K562 (cell line): Measurements from ENCODE around the gene SIGLEC9. TPM values are rescaled to one million over a fixed set of nuclear protein-coding genes. Genes with fewer than 3 reads are reported as not detected.

Source experiments
- ATAC-seq: fragments of 200-7000 bp; cut with Tn5 transposase; 3 replicates; pipeline ENCODE4 v1.9.1; 2020; ENCODE audit warnings: moderate library complexity
- BruUV-seq: library from RNA; stranded (reverse); fragments of 400-500 nt; replicated peaks from 2 replicates; lab custom pipeline; 2021; lab: Mats Ljungman, UMichigan
- CTCF ChIA-PET: fragments of 300-600 bp; formaldehyde crosslinking; extraction: SDS; loops from one replicate; lab custom pipeline; 2021; ENCODE audit warnings: low intra/inter-chr PET ratio; lab: Yijun Ruan, JAX
- POLR2A ChIA-PET: fragments of 300-600, 350-650 bp; sonication (Branson Sonifier 250); formaldehyde crosslinking; extraction: SDS; loops from one replicate; lab custom pipeline; 2021; ENCODE audit warnings: antibody characterized with exemption, inconsistent platforms; lab: Yijun Ruan, JAX
- DNase-seq, 4 experiments: peaks; one replicate each; pipeline versions ENCODE4 v3.0.0 to v3.0.0-alpha.2; 2011 to 2018; ENCODE audit warnings: low spot score in 3 of 4, mixed read lengths in 3 of 4; ENCODE audit errors: extremely low read depth in 1 of 4
- FAIRE-seq: peaks from 2 replicates; lab custom pipeline; 2011; peaks lifted over from hg19 to GRCh38; lab: Jason Lieb, UNC
- H2AFZ ChIP-seq: 2 replicates; pipeline ENCODE4 v1.6.0; 2011; ENCODE audit warnings: low read depth, low read length, control low read depth, inconsistent platforms
- H3K27ac ChIP-seq: fragments of 200-600 bp; 3 replicates; pipeline ENCODE4 v1.8.0; 2011; ENCODE audit warnings: low read depth, mild to moderate bottlenecking, control low read depth, inconsistent platforms, low read length, moderate library complexity, mixed read lengths; ENCODE audit errors: extremely low read depth
- H3K27me3 ChIP-seq, 2 experiments: fragments of 300-600 bp in 1 of 2; 2 replicates in 1 of 2; 3 replicates in 1 of 2; pipeline versions ENCODE4 v1.6.0 to v1.8.0; 2011; ENCODE audit warnings: inconsistent platforms in 2 of 2, low read length in 2 of 2, mild to moderate bottlenecking in 1 of 2, mixed read lengths in 1 of 2, moderate library complexity in 1 of 2; ENCODE audit not compliant: control insufficient read depth in 2 of 2, insufficient read depth in 2 of 2
- H3K36me3 ChIP-seq: fragments of 300-600 bp; 3 replicates; pipeline ENCODE4 v1.8.0; 2011; ENCODE audit warnings: mild to moderate bottlenecking, low read length, inconsistent platforms; ENCODE audit not compliant: control insufficient read depth, insufficient read depth
- H3K4me1 ChIP-seq, 2 experiments: fragments of 200-600 bp in 1 of 2; replicated peaks in 1 of 2; 2 replicates in 1 of 2; 3 replicates in 1 of 2; pipeline versions ENCODE4 v1.5.1 to v1.8.0; 2011; ENCODE audit warnings: inconsistent platforms in 2 of 2, low read length in 2 of 2, mild to moderate bottlenecking in 1 of 2, mixed read lengths in 1 of 2, moderate library complexity in 1 of 2; ENCODE audit not compliant: control insufficient read depth in 2 of 2, insufficient read depth in 2 of 2
- H3K4me2 ChIP-seq: 2 replicates; pipeline ENCODE4 v1.6.1; 2011; ENCODE audit warnings: low read length, control low read depth, inconsistent platforms, mixed read lengths; ENCODE audit not compliant: insufficient read depth
- H3K4me3 ChIP-seq: fragments of 200-600 bp; sonication (generic), shearing (Covaris generic); 2 replicates; pipeline ENCODE4 v1.5.1; 2016; ENCODE audit warnings: control low read depth, inconsistent platforms
- H3K79me2 ChIP-seq: fragments of 200-600 bp; 3 replicates; pipeline ENCODE4 v1.8.0; 2011; ENCODE audit warnings: low read length, inconsistent platforms; ENCODE audit not compliant: control insufficient read depth, insufficient read depth
- H3K9ac ChIP-seq, 2 experiments: 2 replicates each; pipeline versions ENCODE4 v1.6.0 to v1.6.1; 2011; ENCODE audit warnings: low read depth in 2 of 2, low read length in 2 of 2, control low read depth in 1 of 2, inconsistent platforms in 1 of 2, mild to moderate bottlenecking in 1 of 2, mixed read lengths in 1 of 2; ENCODE audit not compliant: insufficient read depth in 1 of 2
- H3K9me1 ChIP-seq: one replicate; pipeline ENCODE4 v1.6.0; 2011; ENCODE audit warnings: inconsistent platforms, mild to moderate bottlenecking, low read length, moderate library complexity; ENCODE audit not compliant: control insufficient read depth, insufficient read depth
- H3K9me3 ChIP-seq: replicated peaks from 2 replicates; pipeline ENCODE4 v1.5.1; 2011; ENCODE audit warnings: low read depth, low read length, inconsistent platforms; ENCODE audit not compliant: control insufficient read depth, insufficient read depth
- H4K20me1 ChIP-seq: replicated peaks from 2 replicates; pipeline ENCODE4 v1.6.1; 2011; ENCODE audit warnings: low read length, inconsistent platforms, mixed read lengths; ENCODE audit not compliant: control insufficient read depth, insufficient read depth
- MCM3 ChIP-seq: fragments of 450-650 bp; IDR thresholded peaks from 2 replicates; pipeline ENCODE4 v1.6.1; 2016
- MEF2D ChIP-seq: conservative IDR thresholded peaks from 2 replicates; pipeline ENCODE4 v1.6.1; 2016; ENCODE audit warnings: low read depth, missing genetic modification characterization, missing compliant biosample characterization
- NR1H2 ChIP-seq: sonication (generic); formaldehyde crosslinking; IDR thresholded peaks from 2 replicates; pipeline ENCODE4 v1.4.0; 2020; ENCODE audit warnings: mild to moderate bottlenecking, missing genetic modification reagents
- POLR2G ChIP-seq: fragments of 200-400 bp; formaldehyde crosslinking; IDR thresholded peaks from 2 replicates; pipeline ENCODE4 v1.6.1; 2017; ENCODE audit warnings: low read depth, mild to moderate bottlenecking, antibody characterized with exemption, low read length, moderate library complexity
- RBFOX2 ChIP-seq: fragments of 200-400 bp; formaldehyde crosslinking; IDR thresholded peaks from 2 replicates; pipeline ENCODE4 v1.6.1; 2017; ENCODE audit warnings: low read depth, mild to moderate bottlenecking, low read length, moderate library complexity
- WGBS: fragments of 100-300 bp; shearing (Covaris generic); methylation state at CpG from one replicate; pipeline ENCODE4 v1.1.6; 2016; ENCODE audit warnings: low coverage, mixed read lengths; ENCODE audit not compliant: insufficient coverage; ENCODE audit errors: missing lambda C conversion rate; 5-methylcytosine and 5-hydroxymethylcytosine counted together
- in situ Hi-C: fragments of 300-500 bp; cut with MboI; formaldehyde crosslinking; loops from 4 replicates; pipeline ENCODE4 v1.15.0; 2018; ENCODE audit warnings: inconsistent platforms, mixed read lengths
- intact Hi-C: fragments of 100-400 bp; cut with micrococcal nuclease; formaldehyde crosslinking; loops from 2 replicates; pipeline ENCODE4 v1.14.2; 2022
- polyA plus RNA-seq, 8 experiments: library from polyadenylated mRNA; depleted of rRNA in 4 of 8; stranded (reverse) in 5 of 8; unstranded in 3 of 8; fragments of >200 nt; fragmentation: Nextera tagmentation in 2 of 8; fragmentation: Illumina TruSeq in 1 of 8; extraction: Ambion mirVana in 2 of 8; extraction: Trizol in 1 of 8; gene quantifications; 2 replicates each; pipeline versions ENCODE4 v1.2.1 to v1.2.3, GENCODE V29; 2011 to 2014; ENCODE audit warnings: inconsistent platforms in 1 of 8, missing spikeins in 1 of 8
- total RNA-seq, 7 experiments: library from RNA; depleted of rRNA in 6 of 7; stranded (reverse); fragments of >200 nt in 6 of 7; fragmentation: Illumina TruSeq in 2 of 7; extraction: Trizol in 2 of 7; gene quantifications; 2 replicates each; pipeline versions ENCODE4 v1.2.1 to v1.2.3, GENCODE V29; 2011 to 2021; ENCODE audit warnings: low replicate concordance in 1 of 7
- TF ChIP-seq, protein P1 (sequence below): IDR thresholded peaks from 2 replicates; pipeline ENCODE4 v1.6.1; 2012; ENCODE audit warnings: low read depth, low read length, improper control_type of control experiment, borderline replicate concordance
- TF ChIP-seq, protein P2 (sequence below): sonication (generic); formaldehyde crosslinking; IDR thresholded peaks from 2 replicates; pipeline ENCODE4 v1.8.1; 2023; ENCODE audit warnings: mild to moderate bottlenecking, missing genetic modification reagents

SIGLEC9 gene
- total and polyA plus RNA-seq, 9 of the 15 experiments (the other 6 are each of a cell fraction or from before 2014, with no cell fraction given), result 0.09 to 0.34 (median 0.22) TPM; not detected in 4

DNA sequence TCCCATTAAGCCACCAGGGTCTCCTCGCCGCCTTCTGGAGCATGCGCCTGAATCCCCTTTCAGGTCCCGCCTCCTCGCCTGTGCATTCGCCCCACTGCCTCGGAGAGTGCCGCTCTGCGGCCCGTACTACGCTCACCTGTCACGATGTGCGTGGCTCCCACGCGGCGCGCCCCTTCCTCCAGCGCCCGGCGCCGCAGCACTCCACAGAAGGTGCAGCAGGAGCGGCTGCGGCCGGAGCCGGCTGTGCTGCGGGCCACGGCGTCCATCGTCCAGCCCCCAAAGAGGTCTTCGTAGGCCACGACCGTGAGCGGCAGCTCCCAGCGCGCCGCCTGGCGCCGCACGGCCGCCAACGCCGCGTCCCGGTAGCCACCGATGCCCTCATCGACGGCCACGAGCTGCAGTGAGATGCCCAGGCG lies 20.8 kb upstream of the SIGLEC9 start:
- Histone ChIP-seq H3K9me1 (no peaks in the 10 kb centered on the region), H3K27me3 (no peaks in the 10 kb centered on the region), H3K4me1 (peaks cover 8 to 19% of the 10 kb centered on the region in 2 experiments; a peak in 4 of 5 replicates), H2AFZ (no peak overlapping the region), H3K4me3 (no peak overlapping the region), H3K4me2 (no peak overlapping the region), H3K27ac (no peak overlapping the region), H3K9ac (no peak overlapping the region; a peak in 1 of 4 replicates), H4K20me1 (no peaks in the 10 kb centered on the region), H3K9me3 (no peaks in the 10 kb centered on the region), H3K36me3 (peaks cover 39% of the 10 kb centered on the region; the same call in 2 of the 3 replicates), H3K79me2 (peaks cover 32% of the 10 kb centered on the region)
- ChIA-PET POLR2A (no interaction called here), CTCF (no interaction called here)
- FAIRE-seq (no peak), DNase-seq (no peak), ATAC-seq (no peak)
- WGBS, result 96% methylated on average over 13 of the region's 49 CpGs
- in situ Hi-C loops (no loop called here), intact Hi-C loops (no loop called here)
- TF ChIP-seq POLR2G (peak; percentile 35), NR1H2 (CRISPR knock-in tag) (no peak), MCM3 (no peak), RBFOX2 (peak; percentile 52; the same call in 1 of the 2 replicates), MEF2D (tag) (no peak)
- TF ChIP-seq, protein P1, sequence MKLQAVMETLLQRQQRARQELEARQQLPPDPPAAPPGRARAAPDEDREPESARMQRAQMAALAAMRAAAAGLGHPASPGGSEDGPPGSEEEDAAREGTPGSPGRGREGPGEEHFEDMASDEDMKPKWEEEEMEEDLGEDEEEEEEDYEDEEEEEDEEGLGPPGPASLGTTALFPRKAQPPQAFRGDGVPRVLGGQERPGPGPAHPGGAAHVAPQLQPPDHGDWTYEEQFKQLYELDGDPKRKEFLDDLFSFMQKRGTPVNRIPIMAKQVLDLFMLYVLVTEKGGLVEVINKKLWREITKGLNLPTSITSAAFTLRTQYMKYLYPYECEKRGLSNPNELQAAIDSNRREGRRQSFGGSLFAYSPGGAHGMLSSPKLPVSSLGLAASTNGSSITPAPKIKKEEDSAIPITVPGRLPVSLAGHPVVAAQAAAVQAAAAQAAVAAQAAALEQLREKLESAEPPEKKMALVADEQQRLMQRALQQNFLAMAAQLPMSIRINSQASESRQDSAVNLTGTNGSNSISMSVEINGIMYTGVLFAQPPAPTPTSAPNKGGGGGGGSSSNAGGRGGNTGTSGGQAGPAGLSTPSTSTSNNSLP, result no peak
- TF ChIP-seq, protein P2, sequence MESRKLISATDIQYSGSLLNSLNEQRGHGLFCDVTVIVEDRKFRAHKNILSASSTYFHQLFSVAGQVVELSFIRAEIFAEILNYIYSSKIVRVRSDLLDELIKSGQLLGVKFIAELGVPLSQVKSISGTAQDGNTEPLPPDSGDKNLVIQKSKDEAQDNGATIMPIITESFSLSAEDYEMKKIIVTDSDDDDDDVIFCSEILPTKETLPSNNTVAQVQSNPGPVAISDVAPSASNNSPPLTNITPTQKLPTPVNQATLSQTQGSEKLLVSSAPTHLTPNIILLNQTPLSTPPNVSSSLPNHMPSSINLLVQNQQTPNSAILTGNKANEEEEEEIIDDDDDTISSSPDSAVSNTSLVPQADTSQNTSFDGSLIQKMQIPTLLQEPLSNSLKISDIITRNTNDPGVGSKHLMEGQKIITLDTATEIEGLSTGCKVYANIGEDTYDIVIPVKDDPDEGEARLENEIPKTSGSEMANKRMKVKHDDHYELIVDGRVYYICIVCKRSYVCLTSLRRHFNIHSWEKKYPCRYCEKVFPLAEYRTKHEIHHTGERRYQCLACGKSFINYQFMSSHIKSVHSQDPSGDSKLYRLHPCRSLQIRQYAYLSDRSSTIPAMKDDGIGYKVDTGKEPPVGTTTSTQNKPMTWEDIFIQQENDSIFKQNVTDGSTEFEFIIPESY (CRISPR knock-in tag), result peak; percentile 7; the same call in 1 of the 2 replicates
- BruUV-seq, result no TSS peak
